Activated CD8-positive, alpha-beta memory T cell treated with anti-CD3 and anti-CD28 coated beads, Interleukin-2, amount 50 U/mL, for 4 hours (primary cell): Measurements from ENCODE around the gene SMIM17.
"Not testable (repeated sequence)": the region's sequence is repeated elsewhere in the genome, so short reads cannot be mapped to it uniquely, and the experiment has no call there.

Experiments used
- DNase-seq: peaks from one replicate; pipeline ENCODE4 v3.0.0-alpha.2; 2020

Gene SMIM17

DNA sequence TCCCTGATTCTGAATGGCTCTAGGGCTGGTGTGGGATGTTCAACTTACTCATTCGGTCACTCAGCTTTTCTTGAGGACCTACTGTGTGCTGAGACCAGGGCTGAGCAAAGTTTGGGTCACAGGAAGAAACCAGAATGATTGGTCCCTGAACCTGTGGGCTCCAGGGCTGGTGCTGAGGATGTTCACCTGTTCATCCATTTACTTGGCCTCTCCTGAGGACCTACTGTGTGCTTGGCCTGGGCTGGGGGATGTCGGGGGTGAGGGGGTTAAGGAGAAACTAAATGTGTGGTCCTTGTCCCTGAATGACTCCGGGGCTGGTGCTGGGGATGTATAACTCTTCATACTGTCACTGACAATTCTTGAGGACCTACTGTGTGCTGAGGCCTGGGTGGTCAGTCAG is 18.3 kb downstream of the SMIM17 start:
- DNase-seq: no peak

DNA sequence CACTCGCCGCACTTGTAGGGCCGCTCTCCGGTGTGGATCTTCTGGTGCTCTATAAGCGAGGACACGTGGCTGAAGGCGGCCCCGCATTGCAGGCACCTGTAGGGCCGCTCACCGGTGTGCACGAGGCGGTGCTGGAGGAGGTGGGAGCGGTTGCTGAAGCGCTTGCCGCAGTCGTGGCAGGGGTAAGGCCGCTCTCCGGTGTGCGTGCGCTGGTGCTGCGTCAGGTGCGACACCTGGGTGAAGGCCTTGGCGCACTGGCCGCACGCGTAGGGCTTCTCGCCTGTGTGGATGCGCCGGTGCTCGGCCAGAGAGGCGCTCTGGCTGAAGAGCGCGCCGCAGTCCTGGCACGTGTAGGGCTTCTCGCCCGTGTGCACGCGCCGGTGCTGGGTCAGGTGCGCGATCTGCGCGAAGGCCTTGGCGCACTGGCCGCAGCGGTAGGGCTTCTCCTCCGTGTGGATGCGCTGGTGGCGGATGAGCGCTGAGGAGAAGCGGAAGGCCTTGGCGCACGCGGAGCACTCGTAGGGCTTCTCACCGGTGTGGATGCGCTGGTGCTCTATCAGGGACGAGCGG is 21.1 kb downstream of the SMIM17 start:
- DNase-seq: no peak

DNA sequence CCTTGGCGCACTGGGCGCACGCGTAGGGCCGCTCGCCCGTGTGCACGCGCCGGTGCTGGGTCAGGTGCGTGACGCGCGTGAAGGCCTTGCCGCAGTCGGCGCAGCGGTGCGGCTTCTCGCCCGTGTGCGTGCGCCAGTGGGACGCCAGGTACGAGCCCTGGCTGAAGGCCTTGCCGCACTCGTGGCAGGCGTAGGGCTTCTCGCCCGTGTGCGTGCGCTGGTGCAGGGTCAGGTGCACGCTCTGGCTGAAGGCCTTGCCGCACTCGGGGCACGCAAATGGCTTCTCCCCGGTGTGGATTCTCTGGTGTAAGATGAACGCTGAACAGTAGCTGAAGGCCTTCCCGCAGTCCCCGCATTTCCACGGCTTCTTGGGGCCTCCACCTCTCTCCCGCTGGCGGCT is 21.6 kb downstream of the SMIM17 start:
- no peak for DNase-seq

DNA sequence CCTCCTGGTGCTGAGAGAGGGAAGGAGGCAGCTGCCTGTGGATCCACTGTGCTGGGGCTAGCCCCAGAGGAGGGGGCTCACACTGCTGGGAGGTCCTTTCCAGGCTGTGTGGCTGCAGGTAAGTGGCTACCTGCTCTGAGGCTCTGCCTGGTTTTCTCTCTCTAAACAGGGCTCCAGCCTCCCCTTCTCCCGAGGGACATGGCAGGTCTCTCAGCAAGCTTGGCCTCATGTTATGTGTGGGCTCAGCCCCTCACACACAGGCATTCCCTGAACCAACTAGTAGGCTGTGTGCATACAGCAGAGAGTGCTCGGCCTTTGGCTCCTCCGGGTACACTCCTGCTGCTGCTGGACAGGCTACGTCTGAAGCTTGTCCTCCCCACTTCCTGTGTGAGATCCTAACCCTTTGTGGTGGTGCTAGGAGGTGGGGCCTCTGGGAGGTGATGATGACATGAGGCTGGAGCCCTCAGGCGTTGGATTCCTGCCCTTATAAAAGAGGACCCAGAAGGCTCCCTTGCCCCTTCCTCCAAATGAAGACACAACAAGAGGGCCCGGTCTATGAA is 24.4 kb downstream of the SMIM17 start:
- no peak for DNase-seq

DNA sequence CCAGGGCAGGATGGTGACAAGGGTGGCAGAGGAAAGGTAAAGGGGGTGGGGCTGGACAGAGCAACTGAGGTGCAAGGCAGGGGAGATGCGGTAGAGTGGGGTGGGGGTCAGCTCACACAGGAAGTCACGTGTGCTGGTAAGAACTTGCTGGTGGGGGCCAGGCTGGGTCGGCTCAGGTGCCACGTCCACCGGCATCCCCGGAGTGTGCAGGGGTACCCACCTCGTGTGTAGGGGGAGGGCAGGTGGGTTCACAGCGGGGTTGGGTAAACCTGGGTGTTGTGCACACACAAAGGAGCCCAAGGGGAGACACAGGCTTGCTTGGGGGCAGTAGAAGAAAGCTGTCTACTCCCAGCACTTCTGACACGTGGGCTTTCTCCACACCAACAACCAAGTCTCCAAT is 25.7 kb downstream of the SMIM17 start:
- DNase-seq: no peak

DNA sequence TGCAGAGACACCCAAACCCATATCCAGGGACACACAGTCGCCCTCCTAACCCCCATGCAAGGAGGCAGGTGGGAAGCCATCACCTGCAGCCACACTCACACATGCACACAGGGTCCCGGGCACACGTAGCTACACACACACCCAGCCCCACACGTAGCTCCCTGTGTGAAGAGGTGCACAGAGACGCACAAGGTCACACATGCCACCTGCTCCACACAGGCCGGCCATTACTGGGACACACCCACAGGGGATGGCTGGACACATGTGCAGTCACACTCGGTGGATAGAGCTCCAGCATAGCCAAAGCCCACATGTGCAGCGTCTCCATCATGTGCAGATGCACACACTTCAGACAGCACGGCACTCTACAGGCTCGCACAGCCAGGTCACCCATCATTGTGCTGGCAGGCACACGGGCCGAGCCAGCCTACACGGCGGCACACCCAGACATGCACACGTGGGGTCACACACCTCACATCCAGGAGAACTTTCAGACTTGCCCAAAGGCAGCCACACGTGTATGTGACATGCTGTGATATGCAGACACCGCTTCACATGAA is 27.5 kb downstream of the SMIM17 start:
- no peak for DNase-seq

DNA sequence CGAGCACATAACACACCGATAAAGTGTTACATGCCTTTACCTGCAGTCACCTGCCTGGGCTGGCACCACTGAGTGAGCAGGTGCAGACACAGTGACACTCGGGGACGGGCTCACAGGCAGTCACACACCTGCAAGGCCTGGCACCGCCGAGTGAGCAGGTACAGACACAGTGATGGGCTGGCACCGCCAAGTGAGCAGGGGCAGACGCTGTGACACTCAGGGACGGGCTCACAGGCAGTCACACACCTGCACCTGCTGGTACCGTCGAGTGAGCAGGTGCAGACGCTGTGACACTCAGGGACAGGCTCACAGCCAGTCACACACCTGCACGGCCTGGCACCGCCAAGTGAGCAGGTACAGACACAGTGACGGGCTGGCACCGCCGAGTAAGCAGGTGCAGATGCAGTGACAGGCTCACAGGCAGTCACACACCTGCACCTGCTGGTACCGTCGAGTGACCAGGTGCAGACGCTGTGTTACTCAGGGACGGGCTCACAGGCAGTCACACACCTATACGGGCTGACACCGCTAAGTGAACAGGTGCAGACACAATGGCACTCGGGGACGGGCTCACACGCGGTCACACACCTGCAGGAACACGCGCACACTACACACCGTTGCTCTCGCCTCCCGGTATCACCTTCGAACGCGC is 28.1 kb downstream of the SMIM17 start:
- DNase-seq: peak; percentile 16

DNA sequence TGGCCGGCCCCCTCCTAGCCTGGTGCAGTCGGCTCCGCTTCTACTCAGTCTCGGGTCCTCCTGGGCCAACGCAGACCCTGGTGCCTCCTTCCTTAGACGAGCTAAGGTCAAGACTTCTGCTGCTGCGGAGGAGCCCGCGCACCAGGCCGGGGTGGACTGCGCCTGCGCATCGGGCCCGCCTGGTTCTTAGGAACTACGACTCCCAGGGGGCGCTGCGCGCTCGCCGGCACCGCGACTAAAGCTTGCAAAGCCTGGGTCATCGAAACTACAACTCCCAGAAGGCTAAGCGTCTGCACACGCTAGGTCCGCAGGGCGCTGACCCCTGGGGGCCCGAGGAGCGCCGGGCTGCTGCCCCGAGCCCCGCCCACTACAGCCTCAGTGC is 28.6 kb downstream of the SMIM17 start, which contains the start of gene ZNF835:
ZNF835 (minus strand) TSS at position 145 of the 382 bp plus-strand sequence. CDS start 6,559 bp downstream, outside the sequence.
- peak; percentile 78 for DNase-seq

DNA sequence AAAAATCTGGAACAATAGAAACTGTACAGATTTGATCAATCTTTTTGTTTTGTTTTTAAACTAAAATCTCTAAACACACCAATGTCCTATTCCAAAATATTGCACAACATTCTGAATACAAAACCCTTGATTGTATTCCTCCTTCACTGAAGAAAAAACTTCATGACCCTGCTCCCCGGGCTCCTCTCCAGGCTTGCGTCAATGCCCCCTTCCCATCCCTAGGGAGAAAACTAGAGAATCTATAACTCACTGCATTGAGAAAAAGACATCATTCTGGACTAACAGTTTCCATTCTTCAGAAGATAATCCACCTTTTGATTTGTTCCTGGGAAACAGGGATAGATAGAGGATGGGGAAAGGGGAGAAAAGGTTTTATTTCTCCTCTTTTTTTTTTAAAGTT is 29.7 kb downstream of the SMIM17 start:
- not testable (repeated sequence) for DNase-seq

DNA sequence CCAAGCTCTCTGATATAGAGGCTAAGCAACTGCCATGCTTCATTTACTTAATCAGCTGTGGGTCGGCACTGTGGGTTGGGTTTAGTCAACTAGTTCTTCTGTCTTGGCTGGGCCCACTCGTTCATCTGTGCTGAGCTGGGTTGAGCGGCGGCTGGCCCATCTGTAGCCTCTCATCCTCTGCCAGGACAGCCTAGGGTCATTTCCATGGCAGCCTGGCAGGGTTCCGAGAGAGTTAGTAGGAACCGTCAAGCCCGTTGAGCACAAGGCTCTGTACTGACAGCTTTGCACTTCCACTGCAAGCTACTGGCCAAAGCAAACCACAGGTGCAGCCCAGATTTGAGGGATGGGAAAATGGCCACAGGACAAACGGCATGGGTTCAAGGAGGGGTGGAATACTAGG is 35.2 kb downstream of the SMIM17 start:
- no peak for DNase-seq

DNA sequence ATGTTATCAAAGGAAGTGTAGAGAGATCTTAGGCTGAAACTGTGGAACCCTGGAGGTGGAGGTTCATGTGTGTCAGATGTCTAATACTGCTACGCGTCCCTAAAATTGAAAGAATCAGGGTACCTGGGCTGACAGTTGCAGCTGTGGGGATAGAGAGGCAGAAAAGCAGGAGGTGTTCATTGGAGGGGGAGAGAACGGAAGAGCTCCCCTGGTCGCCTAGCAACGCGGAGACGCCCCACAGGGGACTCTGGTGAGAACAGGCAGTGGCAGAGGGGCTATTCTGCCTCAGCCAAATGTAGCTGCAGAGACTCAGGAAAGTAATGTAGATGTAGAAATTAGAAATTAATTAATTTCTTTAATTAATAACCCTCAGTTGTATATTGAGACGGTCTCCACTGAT is 38.7 kb downstream of the SMIM17 start:
- DNase-seq: no peak

DNA sequence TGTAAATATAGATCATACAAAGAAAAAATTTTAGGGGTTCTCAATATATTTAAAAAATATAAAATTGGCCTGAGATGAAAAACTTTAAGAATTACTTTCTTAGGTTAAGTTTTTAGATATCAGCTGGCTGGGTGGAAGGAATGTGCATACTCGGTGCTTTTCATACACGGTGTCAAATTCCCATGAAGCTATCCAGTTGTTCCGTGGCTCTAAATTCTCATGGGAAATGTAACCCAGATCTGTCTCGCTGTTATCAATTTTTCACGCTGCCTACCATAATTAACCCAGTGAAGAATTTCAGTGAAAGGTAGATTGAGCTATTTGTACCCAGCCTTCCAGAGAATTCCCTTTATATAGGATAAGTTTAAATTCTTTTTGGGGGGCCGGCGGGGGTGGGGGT is 40.2 kb downstream of the SMIM17 start:
- DNase-seq: no peak

DNA sequence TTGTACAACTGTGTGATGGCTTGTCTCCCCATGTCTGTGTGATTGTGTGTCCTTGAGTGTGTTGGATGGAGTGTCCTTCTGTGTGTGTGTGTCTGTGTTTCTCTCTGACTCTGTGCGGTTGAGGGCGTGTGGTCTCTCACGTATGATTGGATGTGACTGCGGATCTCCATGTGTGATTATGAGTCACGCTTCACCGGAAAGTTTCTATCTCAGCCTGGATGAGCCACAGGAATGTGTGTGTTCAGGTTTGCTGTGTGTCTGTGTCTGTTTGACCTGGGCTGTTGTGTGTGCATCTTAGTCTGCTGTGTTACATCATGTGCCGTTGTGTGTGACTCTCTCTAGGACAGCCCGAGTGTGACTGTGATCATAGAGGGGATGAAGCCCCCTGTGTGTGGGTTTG is 44.1 kb downstream of the SMIM17 start:
- DNase-seq: no peak

DNA sequence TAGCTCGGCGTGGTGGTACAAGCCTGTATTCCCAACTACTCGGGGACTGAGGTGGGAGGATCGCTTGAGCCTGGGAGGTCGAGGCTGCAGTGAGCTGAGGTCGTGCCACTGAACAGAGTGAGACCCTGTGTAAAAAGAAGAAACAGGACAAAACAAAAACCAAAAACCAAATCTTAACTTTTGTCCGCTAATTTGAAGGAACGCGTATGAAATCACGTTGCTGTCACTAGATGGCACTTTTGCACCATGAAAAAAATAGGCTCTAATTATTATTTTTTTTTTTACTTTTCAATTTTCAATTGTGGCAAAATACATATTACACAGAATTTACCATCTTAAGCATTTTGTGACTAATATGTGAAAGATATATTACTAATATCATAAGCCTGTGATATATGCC is 46.2 kb downstream of the SMIM17 start:
- no peak for DNase-seq

DNA sequence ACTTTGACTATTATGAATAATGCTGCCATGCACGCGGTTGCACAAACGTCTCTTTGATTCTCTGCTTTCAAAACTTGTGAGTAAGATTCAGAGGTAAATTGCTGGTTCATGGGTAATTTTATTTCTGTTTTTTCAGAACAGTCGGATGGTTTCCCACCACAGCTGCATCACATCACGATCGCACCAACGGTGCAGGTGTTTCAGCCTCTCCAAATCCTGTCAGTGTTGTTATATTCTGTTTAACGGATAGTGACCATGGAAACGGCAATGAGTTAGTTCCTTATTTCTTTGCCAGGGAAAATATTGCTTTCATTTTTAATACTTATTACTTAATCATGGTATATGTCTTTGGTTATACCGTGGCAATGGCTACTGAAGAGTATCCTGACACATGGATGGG is 47.7 kb downstream of the SMIM17 start:
- DNase-seq: no peak

DNA sequence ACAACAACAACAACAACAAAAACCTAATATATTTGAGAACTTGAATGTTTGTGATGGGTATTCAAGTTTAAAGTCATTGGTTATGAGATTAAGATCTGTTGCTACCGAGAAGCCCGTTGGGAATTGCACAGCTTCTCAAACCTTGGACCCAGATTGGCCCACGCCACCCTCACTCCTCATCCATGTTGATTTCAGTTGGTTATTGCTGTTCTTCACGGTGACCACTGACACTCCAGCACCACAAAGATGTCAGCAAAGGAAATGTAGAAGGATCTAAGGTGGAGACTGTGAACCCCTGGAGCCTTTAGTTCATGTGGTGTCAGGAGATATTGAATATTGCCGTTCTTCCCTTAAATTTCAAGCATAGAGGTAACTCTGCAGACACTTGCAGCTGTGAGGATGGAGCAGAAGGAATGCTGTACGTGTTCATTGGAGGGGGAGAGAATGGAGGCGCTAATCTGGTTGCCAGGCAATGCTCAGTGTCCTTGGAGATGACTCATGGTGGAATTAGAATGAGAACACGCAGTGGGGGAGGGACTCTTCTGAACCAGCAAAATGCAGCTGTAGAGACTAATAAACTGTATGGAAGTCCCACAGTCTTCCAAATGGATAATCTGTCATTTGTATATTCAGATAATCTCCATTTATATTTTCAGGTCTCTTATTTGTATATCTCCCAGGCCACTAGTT is 49.4 kb downstream of the SMIM17 start:
- DNase-seq: no peak

DNA sequence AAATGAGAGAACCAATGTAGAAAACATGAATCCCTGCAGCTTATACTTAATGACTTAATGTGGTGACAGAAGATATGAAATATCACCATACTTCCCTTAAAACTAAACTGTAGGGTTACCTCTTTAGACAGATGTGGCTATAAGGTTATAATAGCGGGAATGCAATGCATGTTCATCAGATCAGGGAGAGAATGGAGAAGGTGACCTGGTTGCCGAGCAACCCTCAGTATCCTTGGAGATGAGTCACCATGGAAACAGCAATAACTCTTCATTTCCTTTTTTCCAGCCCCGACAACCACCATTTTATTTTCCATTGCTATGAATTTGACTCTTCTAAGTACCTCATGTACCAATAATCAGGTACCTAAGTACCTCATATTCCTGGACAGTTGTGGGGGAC is 56.6 kb downstream of the SMIM17 start:
- no peak for DNase-seq

DNA sequence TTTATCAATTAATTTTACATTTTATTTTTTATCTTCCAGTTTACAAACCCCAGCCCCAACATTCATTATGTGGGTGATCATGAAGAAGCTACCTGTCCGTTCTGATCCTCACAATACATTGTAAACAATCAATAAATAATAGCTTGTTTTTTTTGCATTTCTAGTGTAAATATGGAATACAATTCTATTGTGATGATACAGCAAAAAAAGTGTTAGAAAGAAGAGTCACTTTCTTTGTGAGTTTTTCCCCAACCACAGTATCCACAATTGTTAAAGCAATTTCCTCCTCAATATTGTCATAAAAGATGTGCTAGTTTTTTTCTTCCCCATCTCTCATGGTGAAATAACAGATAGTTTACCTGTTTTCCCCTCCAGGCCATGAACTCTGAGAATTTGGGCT is 58.9 kb downstream of the SMIM17 start:
- DNase-seq: no peak

DNA sequence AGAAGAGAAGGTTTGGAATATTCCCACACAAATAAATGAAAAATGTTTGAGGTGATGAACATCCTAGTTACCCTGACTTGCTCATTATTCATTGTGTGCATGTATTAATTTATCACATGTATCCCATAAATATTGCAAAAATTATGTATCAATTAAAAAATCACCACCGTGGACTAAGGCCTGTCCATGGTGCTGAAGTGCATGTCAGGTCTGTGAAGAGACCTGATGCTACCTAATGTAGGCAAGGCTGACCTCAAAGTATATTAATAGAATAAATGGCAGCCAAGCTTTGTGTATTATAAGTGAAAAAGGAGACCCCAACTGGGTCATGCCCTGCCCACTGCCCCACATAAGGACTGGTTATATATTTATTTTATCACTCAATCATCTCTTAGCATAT is 63.0 kb downstream of the SMIM17 start:
- no peak for DNase-seq
